Breast epithelium (tissue), 4 donors: ENCODE results near the gene LSM14B. TPM values are rescaled to one million over a fixed set of nuclear protein-coding genes. Genes with fewer than 3 reads are reported as not detected.

Experiments
- DNase-seq, 2 donors: peaks; one replicate each; pipeline ENCODE4 v3.0.0-alpha.2; 2019; ENCODE audit warnings: low spot score in 2 of 2
- H3K27ac ChIP-seq, 2 donors: fragments of 200-600 bp; sonication (generic) in 1 of 2; one replicate each; pipeline ENCODE4 v1.5.1; 2016 to 2019; ENCODE audit warnings: mild to moderate bottlenecking in 1 of 2
- H3K27me3 ChIP-seq, 2 donors: fragments of 200-600 bp; sonication (generic) in 1 of 2; one replicate each; pipeline versions ENCODE4 v1.5.1 to v1.6.0; 2017 to 2019; ENCODE audit warnings: control low read depth in 1 of 2, mild to moderate bottlenecking in 1 of 2
- H3K36me3 ChIP-seq: fragments of 200-600 bp; one replicate; pipeline ENCODE4 v1.5.1; 2019
- H3K4me1 ChIP-seq, 2 donors: fragments of 200-600 bp; sonication (generic); one replicate each; pipeline ENCODE4 v1.5.1; 2016 to 2019; ENCODE audit warnings: control low read depth in 1 of 2
- H3K4me3 ChIP-seq, 3 donors: fragments of 200-600 bp; sonication (generic); 1 replicate in 2 of 3; 2 replicates in 1 of 3; pipeline ENCODE4 v1.5.1; 2016 to 2019; ENCODE audit warnings: mild to moderate bottlenecking in 3 of 3, moderate library complexity in 2 of 3
- H3K9me3 ChIP-seq, 2 donors: fragments of 200-600 bp; sonication (generic) in 1 of 2; one replicate each; pipeline ENCODE4 v1.5.1; 2016 to 2019; ENCODE audit warnings: control low read depth in 1 of 2
- POLR2A ChIP-seq: fragments of 450-650 bp; IDR thresholded peaks from one replicate; pipeline ENCODE4 v1.6.1; 2016; ENCODE audit warnings: antibody characterized with exemption, mild to moderate bottlenecking, moderate library complexity
- POLR2AphosphoS5 ChIP-seq, 3 donors: sonication (generic); formaldehyde crosslinking; IDR thresholded peaks; one replicate each; pipeline ENCODE4 v1.6.1; 2017; ENCODE audit warnings: antibody characterized with exemption in 3 of 3
- intact Hi-C: fragments of 100-400 bp; cut with DNase I; formaldehyde crosslinking; loops from one replicate; pipeline ENCODE4 v1.15.1; 2023; ENCODE audit warnings: low total_unique reads
- total RNA-seq, 3 donors: library from RNA; depleted of rRNA; stranded (reverse); fragments of >200 nt; gene quantifications; one replicate each; pipeline ENCODE4 v1.1.0, GENCODE V29; 2016
- TF ChIP-seq, protein P1 (sequence below), 3 donors: fragments of 450-650 bp; IDR thresholded peaks; one replicate each; pipeline ENCODE4 v1.5.1; 2016 to 2017; ENCODE audit warnings: antibody characterized with exemption in 3 of 3, mild to moderate bottlenecking in 3 of 3, moderate library complexity in 3 of 3

The LSM14B gene
- total RNA-seq, 3 donors from 2014 or later, result 20.6 to 26.5 (median 25.6) TPM

DNA sequence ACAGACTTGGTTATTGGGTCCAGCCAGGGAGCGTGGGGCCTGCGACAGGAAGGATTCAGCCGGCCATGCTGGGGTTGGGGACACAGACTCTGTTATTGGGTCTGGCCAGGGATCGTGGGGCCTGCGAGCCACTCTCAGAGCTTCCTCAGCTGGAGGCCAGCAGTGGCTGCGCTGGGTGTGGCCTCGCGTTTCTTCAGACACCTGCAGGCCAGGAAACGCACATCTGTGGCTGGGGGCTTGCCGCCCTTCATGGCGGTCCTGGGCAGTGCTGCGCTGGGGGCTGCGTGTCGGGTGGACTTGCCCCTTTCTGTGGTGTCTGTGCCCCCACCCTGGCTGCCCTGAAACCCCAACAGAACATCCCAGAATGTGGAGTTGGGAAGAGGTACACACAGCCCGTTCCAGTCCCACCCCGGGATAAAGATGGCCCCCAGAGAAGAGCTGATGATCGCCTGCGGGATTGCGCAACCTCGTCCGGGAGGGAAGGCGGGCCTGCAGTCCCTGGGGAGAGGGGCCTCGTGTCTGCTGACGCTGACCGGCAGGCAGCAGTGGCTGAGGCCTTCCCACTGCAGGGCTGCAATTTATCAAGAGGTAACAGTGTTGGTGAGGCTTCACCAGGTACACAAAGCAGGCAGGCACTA is 43.6 kb downstream of the LSM14B start:
- Histone ChIP-seq H3K4me1 (no peaks in the 10 kb centered on the region), H3K9me3 (no peaks in the 10 kb centered on the region), H3K36me3 (peaks cover 3% of the 10 kb centered on the region), H3K4me3 (no peak overlapping the region), H3K27me3 (no peaks in the 10 kb centered on the region), H3K27ac (peak overlapping the region in 1 of 2 donors; percentile 36)
- TF ChIP-seq POLR2A, result no peak
- TF ChIP-seq, protein P1, sequence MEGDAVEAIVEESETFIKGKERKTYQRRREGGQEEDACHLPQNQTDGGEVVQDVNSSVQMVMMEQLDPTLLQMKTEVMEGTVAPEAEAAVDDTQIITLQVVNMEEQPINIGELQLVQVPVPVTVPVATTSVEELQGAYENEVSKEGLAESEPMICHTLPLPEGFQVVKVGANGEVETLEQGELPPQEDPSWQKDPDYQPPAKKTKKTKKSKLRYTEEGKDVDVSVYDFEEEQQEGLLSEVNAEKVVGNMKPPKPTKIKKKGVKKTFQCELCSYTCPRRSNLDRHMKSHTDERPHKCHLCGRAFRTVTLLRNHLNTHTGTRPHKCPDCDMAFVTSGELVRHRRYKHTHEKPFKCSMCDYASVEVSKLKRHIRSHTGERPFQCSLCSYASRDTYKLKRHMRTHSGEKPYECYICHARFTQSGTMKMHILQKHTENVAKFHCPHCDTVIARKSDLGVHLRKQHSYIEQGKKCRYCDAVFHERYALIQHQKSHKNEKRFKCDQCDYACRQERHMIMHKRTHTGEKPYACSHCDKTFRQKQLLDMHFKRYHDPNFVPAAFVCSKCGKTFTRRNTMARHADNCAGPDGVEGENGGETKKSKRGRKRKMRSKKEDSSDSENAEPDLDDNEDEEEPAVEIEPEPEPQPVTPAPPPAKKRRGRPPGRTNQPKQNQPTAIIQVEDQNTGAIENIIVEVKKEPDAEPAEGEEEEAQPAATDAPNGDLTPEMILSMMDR (IDR thresholded peaks at IDR 0.05), result no peak
- no peak for TF ChIP-seq POLR2AphosphoS5 (IDR thresholded peaks at IDR 0.05)
- no peak for DNase-seq
- intact Hi-C loops, result no loop called here

DNA sequence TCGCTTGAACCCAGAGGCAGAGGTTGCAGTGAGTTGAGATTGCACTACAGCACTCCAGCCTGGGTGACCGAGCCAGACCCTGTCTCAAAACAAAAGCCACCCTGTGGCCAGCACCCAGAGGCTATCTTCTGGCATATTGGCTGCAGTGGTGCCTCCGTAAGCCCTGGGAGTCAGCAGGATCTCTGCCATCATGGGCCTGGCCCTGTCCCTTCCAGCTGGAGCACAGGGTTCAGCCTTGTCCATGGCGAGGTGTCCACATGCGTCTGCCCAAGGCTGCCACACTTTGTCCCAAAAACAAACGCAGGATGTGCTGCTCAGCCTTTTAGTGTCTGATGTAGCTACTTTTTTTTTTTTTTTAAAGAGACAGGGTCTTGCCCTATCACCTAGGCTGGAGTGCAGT is 45.2 kb downstream of the LSM14B start:
- H3K4me3 ChIP-seq, result no peak overlapping the region
- no peaks in the 10 kb centered on the region for H3K27me3 ChIP-seq
- no peak for DNase-seq
- H3K9me3 ChIP-seq, result no peaks in the 10 kb centered on the region
- TF ChIP-seq, protein P1 (IDR thresholded peaks at IDR 0.05), result no peak
- TF ChIP-seq POLR2A (no peak), POLR2AphosphoS5 (IDR thresholded peaks at IDR 0.05) (no peak)
- no peaks in the 10 kb centered on the region for H3K4me1 ChIP-seq
- peaks cover 3% of the 10 kb centered on the region for H3K36me3 ChIP-seq
- intact Hi-C loops, result no loop called here
- no peak overlapping the region for H3K27ac ChIP-seq

DNA sequence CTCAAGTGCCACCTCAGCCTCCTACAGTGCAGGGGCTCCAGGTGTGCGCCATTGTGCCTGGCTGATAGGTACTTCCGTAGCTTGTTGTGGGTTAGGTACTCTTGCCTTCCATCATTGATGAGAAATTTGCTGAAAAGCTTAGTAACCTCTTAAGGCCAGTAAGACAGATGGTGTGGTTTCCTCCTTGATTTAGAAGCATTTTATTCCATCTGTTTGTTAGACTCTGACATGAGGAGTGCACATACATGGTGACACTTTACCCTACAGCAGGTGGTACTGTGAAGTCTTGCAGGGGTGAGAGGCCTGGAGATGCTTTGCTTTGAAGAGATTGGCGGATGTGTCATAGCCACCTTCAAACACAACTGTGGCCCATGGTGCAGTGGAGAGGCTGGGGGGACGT is 45.8 kb downstream of the LSM14B start:
- Histone ChIP-seq H3K27me3 (no peaks in the 10 kb centered on the region), H3K4me3 (no peak overlapping the region), H3K27ac (no peak overlapping the region), H3K36me3 (peaks cover 3% of the 10 kb centered on the region), H3K9me3 (no peaks in the 10 kb centered on the region), H3K4me1 (no peaks in the 10 kb centered on the region)
- DNase-seq, result no peak
- intact Hi-C loops, result no loop called here
- TF ChIP-seq, protein P1 (IDR thresholded peaks at IDR 0.05), result no peak
- no peak for TF ChIP-seq POLR2AphosphoS5 (IDR thresholded peaks at IDR 0.05)
- no peak for TF ChIP-seq POLR2A

DNA sequence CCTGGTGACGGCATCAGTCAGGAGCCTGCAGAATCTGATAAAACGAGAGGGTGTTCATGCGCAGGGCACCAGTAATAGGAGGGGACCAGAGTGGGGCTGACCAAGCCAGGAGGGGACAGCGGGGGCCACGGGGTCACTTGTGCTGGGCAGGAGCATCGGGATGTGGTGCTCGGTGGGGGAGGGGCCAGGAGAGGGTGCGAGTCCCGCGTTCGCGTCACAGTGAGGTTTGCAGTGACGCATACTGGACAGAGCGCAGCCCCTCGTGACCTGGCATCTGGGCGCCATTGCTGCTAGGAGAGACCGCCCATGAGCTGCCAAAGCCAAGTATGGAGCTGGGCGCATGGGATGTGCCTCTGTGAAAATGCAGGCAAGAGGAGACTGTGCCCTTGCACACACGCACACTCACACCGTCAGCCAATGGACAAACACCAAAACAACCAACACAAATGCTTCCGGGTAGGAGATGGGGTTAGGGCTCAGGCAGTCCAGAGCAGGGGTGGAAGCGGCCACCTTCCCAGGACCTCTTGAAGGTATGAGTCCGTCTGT is 46.7 kb downstream of the LSM14B start:
- TF ChIP-seq POLR2A (no peak), POLR2AphosphoS5 (IDR thresholded peaks at IDR 0.05) (no peak)
- TF ChIP-seq, protein P1 (IDR thresholded peaks at IDR 0.05), result no peak
- no peaks in the 10 kb centered on the region for H3K4me1 ChIP-seq
- intact Hi-C loops, result no loop called here

DNA sequence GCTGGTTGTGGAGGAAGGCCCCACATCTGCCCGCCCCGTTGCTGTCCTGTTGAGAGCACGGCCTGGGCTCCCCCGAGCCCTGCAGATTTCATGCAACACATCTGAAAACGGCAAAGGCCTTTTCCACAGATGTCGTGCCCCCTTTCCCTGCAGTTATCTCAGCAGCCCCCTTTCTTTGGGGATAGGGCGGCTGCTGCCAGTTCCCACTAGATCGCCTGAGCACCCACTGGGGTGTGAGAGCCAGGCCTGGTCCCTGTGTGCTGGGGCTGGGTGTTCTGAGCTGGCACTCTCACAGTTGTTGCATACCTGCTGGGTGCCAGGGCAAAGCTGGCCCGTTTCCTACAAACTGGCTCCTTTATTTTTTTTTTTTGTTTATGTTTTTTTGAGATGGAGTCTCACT is 48.3 kb downstream of the LSM14B start:
- H3K36me3 ChIP-seq, result peaks cover 3% of the 10 kb centered on the region
- H3K4me3 ChIP-seq, result no peak overlapping the region
- no peaks in the 10 kb centered on the region for H3K4me1 ChIP-seq
- intact Hi-C loops, result no loop called here
- no peaks in the 10 kb centered on the region for H3K27me3 ChIP-seq
- TF ChIP-seq, protein P1 (IDR thresholded peaks at IDR 0.05), result no peak
- no peak for TF ChIP-seq POLR2A
- TF ChIP-seq POLR2AphosphoS5 (IDR thresholded peaks at IDR 0.05), result no peak
- no peak for DNase-seq
- H3K9me3 ChIP-seq, result no peaks in the 10 kb centered on the region
- no peak overlapping the region for H3K27ac ChIP-seq

More for the DNA sequence above, 46.7 kb downstream of the LSM14B start:
- no peak for DNase-seq
- H3K36me3 ChIP-seq, result peaks cover 3% of the 10 kb centered on the region
- H3K27me3 ChIP-seq, result no peaks in the 10 kb centered on the region
- H3K27ac ChIP-seq, result no peak overlapping the region
- H3K4me3 ChIP-seq, result no peak overlapping the region
- H3K9me3 ChIP-seq, result no peaks in the 10 kb centered on the region
